WERI-Rb-1 (cell line): Measurements from ENCODE around the gene HLA-DQB1.

ENCODE experiments used
- DNase-seq: peaks from one replicate; pipeline ENCODE4 v3.0.0-alpha.2; 2020
- H3K27ac ChIP-seq: fragments of 250-450 bp; sonication (Bioruptor Pico); 2 replicates; pipeline ENCODE4 v1.5.1; 2020; ENCODE audit warnings: mild to moderate bottlenecking, moderate library complexity
- H3K27me3 ChIP-seq: fragments of 250-450 bp; sonication (Bioruptor Pico); 2 replicates; pipeline ENCODE4 v1.5.1; 2021; ENCODE audit warnings: mild to moderate bottlenecking, low read depth, moderate library complexity; ENCODE audit not compliant: insufficient read depth, severe bottlenecking
- H3K36me3 ChIP-seq: fragments of 250-450 bp; sonication (Bioruptor Pico); 2 replicates; pipeline ENCODE4 v1.5.1; 2020; ENCODE audit warnings: mild to moderate bottlenecking, moderate library complexity
- H3K4me3 ChIP-seq: 2 replicates; pipeline ENCODE4 v1.5.1; 2011; ENCODE audit warnings: low read depth, mild to moderate bottlenecking, control low read depth, low read length
- H3K9me3 ChIP-seq: fragments of 250-450 bp; sonication (Bioruptor Pico); 2 replicates; pipeline ENCODE4 v1.5.1; 2021; ENCODE audit warnings: mild to moderate bottlenecking, moderate library complexity; ENCODE audit not compliant: severe bottlenecking
- CTCF ChIP-seq: IDR thresholded peaks from 2 replicates; pipeline ENCODE4 v1.5.1; 2011; ENCODE audit warnings: low read depth, mild to moderate bottlenecking, control low read depth, inconsistent platforms, low read length

Gene HLA-DQB1

GRCh38 chr6:32621372-32621771 lies 45.1 kb downstream of the HLA-DQB1 start:
- peaks cover 27% of the 10 kb centered on the region for H3K27me3 ChIP-seq
- H3K27ac ChIP-seq = no peak overlapping the region
- H3K4me3 ChIP-seq = no peak overlapping the region
- DNase-seq = no peak
- no peaks in the 10 kb centered on the region for H3K36me3 ChIP-seq
- peaks cover 16% of the 10 kb centered on the region for H3K9me3 ChIP-seq
- TF ChIP-seq CTCF = no peak

- H3K9me3 ChIP-seq = peaks cover 16% of the 10 kb centered on the region
- peaks cover 38% of the 10 kb centered on the region for H3K27me3 ChIP-seq
- TF ChIP-seq CTCF = no peak
- H3K36me3 ChIP-seq = no peaks in the 10 kb centered on the region
- H3K27ac ChIP-seq = no peak overlapping the region
- no peak overlapping the region for H3K4me3 ChIP-seq
- DNase-seq = no peak
Measured at GRCh38 chr6:32617751-32618150, 48.7 kb downstream of the HLA-DQB1 start.

GRCh38 chr6:32615885-32616532 lies 50.4 kb downstream of the HLA-DQB1 start:
- peaks cover 42% of the 10 kb centered on the region for H3K27me3 ChIP-seq
- peak; percentile 35 for DNase-seq
- peak; percentile 68 for TF ChIP-seq CTCF
- no peak overlapping the region for H3K4me3 ChIP-seq
- no peaks in the 10 kb centered on the region for H3K36me3 ChIP-seq
- peaks cover 16% of the 10 kb centered on the region for H3K9me3 ChIP-seq
- no peak overlapping the region for H3K27ac ChIP-seq

DNA sequence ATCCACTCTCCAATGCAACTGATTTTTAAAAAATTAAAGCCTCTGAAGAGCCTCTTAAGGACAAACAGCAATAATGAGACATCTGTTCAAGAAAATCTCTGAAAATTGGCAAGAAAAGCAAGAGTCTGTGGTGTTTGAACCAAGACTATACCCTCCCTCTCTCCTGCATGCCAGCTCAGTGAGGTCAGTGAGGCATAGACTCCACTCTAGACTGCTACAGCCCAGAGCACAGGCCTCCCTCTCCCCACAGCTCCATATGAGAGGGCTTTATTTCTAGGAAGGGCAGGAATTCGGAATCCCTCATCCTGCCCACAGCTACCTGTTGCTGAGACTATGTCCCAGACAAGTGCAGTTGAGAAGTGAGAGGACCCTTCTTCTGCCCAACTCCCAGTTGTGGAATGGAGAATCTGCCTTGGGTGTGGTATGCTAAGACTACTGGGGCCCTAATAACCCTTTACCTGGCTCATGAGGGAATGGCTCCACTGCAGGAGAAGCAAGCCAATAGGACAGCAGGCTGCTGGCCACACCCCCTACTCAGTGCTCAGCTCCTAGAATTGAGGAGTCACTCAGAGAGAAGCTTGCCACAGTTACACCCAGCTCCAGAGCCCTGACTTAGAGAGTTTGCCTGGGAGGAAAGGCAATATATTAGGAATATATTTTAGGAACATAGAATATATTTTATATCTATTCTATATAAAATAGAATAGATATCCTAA lies 51.9 kb downstream of the HLA-DQB1 start:
- TF ChIP-seq CTCF = no peak
- DNase-seq = no peak
- no peak overlapping the region for H3K4me3 ChIP-seq
- no peak overlapping the region for H3K27ac ChIP-seq
- no peaks in the 10 kb centered on the region for H3K36me3 ChIP-seq
- H3K27me3 ChIP-seq = peaks cover 45% of the 10 kb centered on the region
- peaks cover 16% of the 10 kb centered on the region for H3K9me3 ChIP-seq

GRCh38 chr6:32613475-32613874 lies 53.0 kb downstream of the HLA-DQB1 start:
- Histone ChIP-seq H3K36me3 (no peaks in the 10 kb centered on the region), H3K27me3 (peaks cover 46% of the 10 kb centered on the region), H3K4me3 (no peak overlapping the region), H3K27ac (no peak overlapping the region), H3K9me3 (peaks cover 15% of the 10 kb centered on the region)
- TF ChIP-seq CTCF = no peak
- no peak for DNase-seq
